H9 (cell line): Measurements from ENCODE around the gene METRNL. TPM values are rescaled to one million over a fixed set of nuclear protein-coding genes. Genes with fewer than 3 reads are reported as not detected.

Source experiments
- DNase-seq: peaks from one replicate; pipeline ENCODE4 v3.0.0-alpha.2; 2017
- H2AFZ ChIP-seq: one replicate; pipeline ENCODE4 v1.6.1; 2013; ENCODE audit warnings: mild to moderate bottlenecking, low read length, control low read depth, moderate library complexity
- H2AK5ac ChIP-seq: 2 replicates; pipeline ENCODE4 v1.6.1; 2013; ENCODE audit warnings: low read length, control low read depth, mixed read lengths; ENCODE audit not compliant: insufficient read length
- H2BK120ac ChIP-seq: one replicate; pipeline ENCODE4 v1.6.1; 2013; ENCODE audit warnings: low read depth, mild to moderate bottlenecking, low read length, control low read depth, inconsistent platforms; ENCODE audit not compliant: poor library complexity, severe bottlenecking
- H2BK12ac ChIP-seq: 2 replicates; pipeline ENCODE4 v1.6.1; 2013; ENCODE audit warnings: low read length, control low read depth, mixed read lengths, low read depth; ENCODE audit not compliant: insufficient read length
- H2BK15ac ChIP-seq: 2 replicates; pipeline ENCODE4 v1.6.1; 2013; ENCODE audit warnings: low read depth, low read length, control low read depth
- H2BK20ac ChIP-seq: one replicate; pipeline ENCODE4 v1.6.1; 2013; ENCODE audit warnings: low read depth, mild to moderate bottlenecking, low read length, control low read depth, inconsistent platforms; ENCODE audit not compliant: poor library complexity, severe bottlenecking
- H2BK5ac ChIP-seq: 2 replicates; pipeline ENCODE4 v1.6.1; 2013; ENCODE audit warnings: low read length, control low read depth, mixed read lengths; ENCODE audit not compliant: insufficient read length
- H3K14ac ChIP-seq: 2 replicates; pipeline ENCODE4 v1.6.1; 2013; ENCODE audit warnings: low read length, control low read depth; ENCODE audit not compliant: insufficient read depth
- H3K18ac ChIP-seq: 2 replicates; pipeline ENCODE4 v1.6.1; 2013; ENCODE audit warnings: low read depth, mild to moderate bottlenecking, mixed read lengths, low read length, control low read depth; ENCODE audit not compliant: insufficient read length
- H3K23ac ChIP-seq: 2 replicates; pipeline ENCODE4 v1.6.1; 2013; ENCODE audit warnings: low read length, control low read depth, mixed read lengths, low read depth; ENCODE audit not compliant: insufficient read length
- H3K23me2 ChIP-seq: 2 replicates; pipeline ENCODE4 v1.6.1; 2013; ENCODE audit warnings: low read depth, mild to moderate bottlenecking, mixed read lengths, low read length, control low read depth; ENCODE audit not compliant: insufficient read length, poor library complexity, severe bottlenecking
- H3K27ac ChIP-seq: 2 replicates; pipeline ENCODE4 v1.5.1; 2013; ENCODE audit warnings: low read length, control low read depth, mixed read lengths, low read depth; ENCODE audit not compliant: insufficient read length
- H3K27me3 ChIP-seq: 2 replicates; pipeline ENCODE4 v1.6.1; 2013; ENCODE audit warnings: low read length, control low read depth, inconsistent platforms; ENCODE audit not compliant: insufficient read depth
- H3K4ac ChIP-seq: 2 replicates; pipeline ENCODE4 v1.6.1; 2013; ENCODE audit warnings: low read depth, mild to moderate bottlenecking, control low read depth, inconsistent platforms, low read length, moderate library complexity
- H3K4me1 ChIP-seq: 2 replicates; pipeline ENCODE4 v1.6.1; 2013; ENCODE audit warnings: low read length, control low read depth, inconsistent platforms; ENCODE audit not compliant: insufficient read depth
- H3K4me2 ChIP-seq: 2 replicates; pipeline ENCODE4 v1.6.1; 2013; ENCODE audit warnings: low read length, control low read depth, mixed read lengths; ENCODE audit not compliant: insufficient read length, insufficient read depth
- H3K56ac ChIP-seq: 2 replicates; pipeline ENCODE4 v1.6.1; 2013; ENCODE audit warnings: low read depth, mild to moderate bottlenecking, mixed read lengths, low read length, control low read depth; ENCODE audit not compliant: insufficient read length
- H3K79me1 ChIP-seq: 2 replicates; pipeline ENCODE4 v1.6.1; 2013; ENCODE audit warnings: low read depth, mild to moderate bottlenecking, moderate library complexity, low read length, control low read depth, inconsistent platforms; ENCODE audit not compliant: insufficient read depth, poor library complexity, severe bottlenecking
- H3K79me2 ChIP-seq: 2 replicates; pipeline ENCODE4 v1.6.1; 2013; ENCODE audit warnings: low read length, control low read depth, inconsistent platforms; ENCODE audit not compliant: insufficient read depth
- H3K9ac ChIP-seq: 2 replicates; pipeline ENCODE4 v1.6.1; 2013; ENCODE audit warnings: low read length, control low read depth, mixed read lengths; ENCODE audit not compliant: insufficient read length; ENCODE audit errors: extremely low read depth
- H3K9me3 ChIP-seq: one replicate; pipeline ENCODE4 v1.6.1; 2013; ENCODE audit warnings: low read depth, low read length, inconsistent platforms; ENCODE audit not compliant: control insufficient read depth
- H3T11ph ChIP-seq: one replicate; pipeline ENCODE4 v1.6.1; 2013; ENCODE audit warnings: mild to moderate bottlenecking, low read length, control low read depth, inconsistent platforms
- H4K20me1 ChIP-seq: one replicate; pipeline ENCODE4 v1.6.1; 2013; ENCODE audit not compliant: control insufficient read depth, insufficient read length, insufficient read depth
- H4K5ac ChIP-seq: 2 replicates; pipeline ENCODE4 v1.6.1; 2013; ENCODE audit warnings: low read depth, mild to moderate bottlenecking, mixed read lengths, low read length, control low read depth; ENCODE audit not compliant: insufficient read length
- H4K8ac ChIP-seq: replicated peaks from 2 replicates; pipeline ENCODE4 v1.6.1; 2013; ENCODE audit warnings: low read length, control low read depth, mixed read lengths, low read depth; ENCODE audit not compliant: insufficient read length
- H4K91ac ChIP-seq: 2 replicates; pipeline ENCODE4 v1.6.1; 2013; ENCODE audit warnings: low read depth, mild to moderate bottlenecking, moderate library complexity, mixed read lengths, low read length, control low read depth; ENCODE audit not compliant: insufficient read length
- H3K27ac Mint-ChIP-seq, 3 experiments: 2 replicates in 2 of 3; 3 replicates in 1 of 3; pipeline ENCODE4 v1.8.0; 2020 to 2021; ENCODE audit warnings: mixed read lengths in 3 of 3, mild to moderate bottlenecking in 1 of 3, moderate library complexity in 1 of 3
- H3K27me3 Mint-ChIP-seq: 2 replicates; pipeline ENCODE4 v1.8.0; 2021; ENCODE audit warnings: low read depth, mild to moderate bottlenecking, moderate library complexity, mixed read lengths
- H3K36me3 Mint-ChIP-seq, 3 experiments: 2 replicates in 2 of 3; 3 replicates in 1 of 3; pipeline ENCODE4 v1.8.0; 2020 to 2021; ENCODE audit warnings: low read depth in 3 of 3, mixed read lengths in 3 of 3; ENCODE audit not compliant: insufficient read depth in 1 of 3
- H3K4me1 Mint-ChIP-seq, 2 experiments: 2 replicates each; pipeline ENCODE4 v1.8.0; 2020; ENCODE audit warnings: mixed read lengths in 2 of 2
- H3K4me3 Mint-ChIP-seq, 2 experiments: 2 replicates in 1 of 2; 3 replicates in 1 of 2; pipeline ENCODE4 v1.8.0; 2020 to 2021; ENCODE audit warnings: mild to moderate bottlenecking in 2 of 2, mixed read lengths in 2 of 2, moderate library complexity in 1 of 2
- H3K9me3 Mint-ChIP-seq, 2 experiments: 2 replicates in 1 of 2; 3 replicates in 1 of 2; pipeline ENCODE4 v1.8.0; 2020; ENCODE audit warnings: mild to moderate bottlenecking in 2 of 2, mixed read lengths in 2 of 2, moderate library complexity in 1 of 2
- WGBS: extraction: QIAGEN DNeasy Blood & Tissue Kit; methylation state at CpG from one replicate; pipeline ENCODE4 v1.1.7; 2013; ENCODE audit warnings: missing lambda C conversion rate, low lambda C conversion rate, mixed read lengths; ENCODE audit not compliant: insufficient read length; ENCODE audit errors: extremely low coverage; 5-methylcytosine and 5-hydroxymethylcytosine counted together
- total RNA-seq: library from RNA; stranded (reverse); gene quantifications from 2 replicates; pipeline ENCODE4 v1.2.1, GENCODE V29; 2021
- TF ChIP-seq, protein P1 (sequence below): fragments of 200-600 bp; sonication (generic); conservative IDR thresholded peaks from 3 replicates; pipeline ENCODE4 v1.8.0; 2021; ENCODE audit warnings: antibody characterized with exemption, mild to moderate bottlenecking

The METRNL gene
- total RNA-seq, 1 experiment from 2014 or later = 21.4 TPM

DNA sequence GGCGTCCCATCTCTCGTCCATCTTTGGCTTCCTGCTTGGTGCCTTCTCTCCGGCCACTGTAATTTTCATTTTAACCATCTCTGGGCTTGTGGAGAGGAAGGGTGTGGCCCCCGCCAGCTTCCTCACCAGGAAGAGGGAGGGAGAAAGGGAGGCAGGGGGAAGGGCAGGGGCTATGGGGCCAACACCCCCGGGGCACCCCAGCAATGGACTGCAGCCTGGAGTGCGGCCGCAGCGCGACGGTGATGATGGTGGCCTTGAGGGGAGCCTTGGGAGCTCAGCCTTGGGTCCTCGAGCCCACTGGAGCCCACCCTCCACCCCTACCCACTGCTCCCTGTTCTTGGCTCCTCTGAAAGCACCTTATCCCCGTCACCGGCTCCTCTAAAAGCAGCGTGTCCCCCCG is 9.5 kb downstream of the METRNL start:
- H3K14ac ChIP-seq = no peak overlapping the region; the same call in 1 of the 2 replicates
- no peak overlapping the region for H4K5ac ChIP-seq
- H3K4me1 Mint-ChIP-seq = peaks cover 16 to 23% of the 10 kb centered on the region in 2 experiments
- no peak overlapping the region for H2BK5ac ChIP-seq
- H3K27ac Mint-ChIP-seq = no peak overlapping the region; a peak in 1 of 7 replicates
- no peak overlapping the region for H4K91ac ChIP-seq
- H4K20me1 ChIP-seq = no peaks in the 10 kb centered on the region
- no CpG with 5 or more reads among the region's 15 CpGs for WGBS
- DNase-seq = no peak
- H2BK12ac ChIP-seq = no peak overlapping the region
- H3K79me1 ChIP-seq = no peaks in the 10 kb centered on the region
- no peak overlapping the region for H3K9ac ChIP-seq
- H3T11ph ChIP-seq = no peak overlapping the region
- no peaks in the 10 kb centered on the region for H3K27me3 ChIP-seq
- no peak overlapping the region for H3K4me3 Mint-ChIP-seq
- no peak overlapping the region for H3K27ac ChIP-seq
- H3K9me3 Mint-ChIP-seq = no peaks in the 10 kb centered on the region
- no peaks in the 10 kb centered on the region for H3K9me3 ChIP-seq
- no peak overlapping the region for H4K8ac ChIP-seq
- no peak overlapping the region for H2AFZ ChIP-seq
- H3K56ac ChIP-seq = no peak overlapping the region
- no peak overlapping the region for H2AK5ac ChIP-seq
- TF ChIP-seq, protein P1, sequence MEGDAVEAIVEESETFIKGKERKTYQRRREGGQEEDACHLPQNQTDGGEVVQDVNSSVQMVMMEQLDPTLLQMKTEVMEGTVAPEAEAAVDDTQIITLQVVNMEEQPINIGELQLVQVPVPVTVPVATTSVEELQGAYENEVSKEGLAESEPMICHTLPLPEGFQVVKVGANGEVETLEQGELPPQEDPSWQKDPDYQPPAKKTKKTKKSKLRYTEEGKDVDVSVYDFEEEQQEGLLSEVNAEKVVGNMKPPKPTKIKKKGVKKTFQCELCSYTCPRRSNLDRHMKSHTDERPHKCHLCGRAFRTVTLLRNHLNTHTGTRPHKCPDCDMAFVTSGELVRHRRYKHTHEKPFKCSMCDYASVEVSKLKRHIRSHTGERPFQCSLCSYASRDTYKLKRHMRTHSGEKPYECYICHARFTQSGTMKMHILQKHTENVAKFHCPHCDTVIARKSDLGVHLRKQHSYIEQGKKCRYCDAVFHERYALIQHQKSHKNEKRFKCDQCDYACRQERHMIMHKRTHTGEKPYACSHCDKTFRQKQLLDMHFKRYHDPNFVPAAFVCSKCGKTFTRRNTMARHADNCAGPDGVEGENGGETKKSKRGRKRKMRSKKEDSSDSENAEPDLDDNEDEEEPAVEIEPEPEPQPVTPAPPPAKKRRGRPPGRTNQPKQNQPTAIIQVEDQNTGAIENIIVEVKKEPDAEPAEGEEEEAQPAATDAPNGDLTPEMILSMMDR = no peak
- H3K79me2 ChIP-seq = no peaks in the 10 kb centered on the region; the same call in 1 of the 2 replicates
- H3K23me2 ChIP-seq = no peaks in the 10 kb centered on the region
- H3K18ac ChIP-seq = no peak overlapping the region
- no peak overlapping the region for H3K4me2 ChIP-seq
- H3K4me1 ChIP-seq = peaks cover 3% of the 10 kb centered on the region; the same call in 1 of the 2 replicates
- no peak overlapping the region for H2BK20ac ChIP-seq
- no peak overlapping the region for H3K4ac ChIP-seq
- H3K27me3 Mint-ChIP-seq = no peaks in the 10 kb centered on the region
- H2BK120ac ChIP-seq = no peak overlapping the region
- peaks cover 14 to 19% (median 16%) of the 10 kb centered on the region in 3 experiments; a peak in 5 of 7 replicates for H3K36me3 Mint-ChIP-seq
- no peak overlapping the region for H2BK15ac ChIP-seq
- no peak overlapping the region for H3K23ac ChIP-seq
